CD4-positive, alpha-beta T cell treated with Interleukin-4 for 4 hours (primary cell): ENCODE data around the gene GPATCH11.

Experiments used
- DNase-seq: peaks from one replicate; pipeline ENCODE4 v3.0.0-alpha.2; 2020

The GPATCH11 gene

GRCh38 chr2:37109523-37109922 is 25.2 kb downstream of the GPATCH11 start:
- no peak for DNase-seq

- no peak for DNase-seq
These were observed 26.2 kb downstream of the GPATCH11 start for GRCh38 chr2:37110306-37111212.

GRCh38 chr2:37111958-37112357 is 27.6 kb downstream of the GPATCH11 start:
- no peak for DNase-seq

- no peak for DNase-seq
These were observed 33.2 kb downstream of the GPATCH11 start for GRCh38 chr2:37117566-37117965.

- no peak for DNase-seq
These were observed 34.8 kb downstream of the GPATCH11 start for GRCh38 chr2:37119157-37119556.

- DNase-seq = no peak
These were observed 41.1 kb downstream of the GPATCH11 start for GRCh38 chr2:37125416-37125815.

GRCh38 chr2:37132914-37133313 is 48.6 kb downstream of the GPATCH11 start:
- DNase-seq = no peak

GRCh38 chr2:37142546-37142945 is 58.2 kb downstream of the GPATCH11 start:
- no peak for DNase-seq

GRCh38 chr2:37143974-37144373 is 59.7 kb downstream of the GPATCH11 start:
- DNase-seq = no peak

- no peak for DNase-seq
These were observed 61.7 kb downstream of the GPATCH11 start for GRCh38 chr2:37146062-37146461.

GRCh38 chr2:37148325-37148724 is 64.0 kb downstream of the GPATCH11 start:
- no peak for DNase-seq
